ENCODE data around the gene EML1. TPM values are rescaled to one million over a fixed set of nuclear protein-coding genes. Genes with fewer than 3 reads are reported as not detected.

Gene EML1
- total RNA-seq, 2 donors from 2014 or later: 23.6 to 34.6 TPM

- H3K36me3 ChIP-seq (replicated peaks in 1 of 2; ENCODE audit: insufficient read depth in 1 of 2, low read depth in 2 of 2): peaks cover 0 to 2% of the 10 kb centered on the region in 2 donors
- DNase-seq (peak in 3 of 4 donors; percentile 17 to 65 (median 26)), ATAC-seq (no peak)
- no peak overlapping the region for H3K4me3 ChIP-seq
- TF ChIP-seq, protein P1, sequence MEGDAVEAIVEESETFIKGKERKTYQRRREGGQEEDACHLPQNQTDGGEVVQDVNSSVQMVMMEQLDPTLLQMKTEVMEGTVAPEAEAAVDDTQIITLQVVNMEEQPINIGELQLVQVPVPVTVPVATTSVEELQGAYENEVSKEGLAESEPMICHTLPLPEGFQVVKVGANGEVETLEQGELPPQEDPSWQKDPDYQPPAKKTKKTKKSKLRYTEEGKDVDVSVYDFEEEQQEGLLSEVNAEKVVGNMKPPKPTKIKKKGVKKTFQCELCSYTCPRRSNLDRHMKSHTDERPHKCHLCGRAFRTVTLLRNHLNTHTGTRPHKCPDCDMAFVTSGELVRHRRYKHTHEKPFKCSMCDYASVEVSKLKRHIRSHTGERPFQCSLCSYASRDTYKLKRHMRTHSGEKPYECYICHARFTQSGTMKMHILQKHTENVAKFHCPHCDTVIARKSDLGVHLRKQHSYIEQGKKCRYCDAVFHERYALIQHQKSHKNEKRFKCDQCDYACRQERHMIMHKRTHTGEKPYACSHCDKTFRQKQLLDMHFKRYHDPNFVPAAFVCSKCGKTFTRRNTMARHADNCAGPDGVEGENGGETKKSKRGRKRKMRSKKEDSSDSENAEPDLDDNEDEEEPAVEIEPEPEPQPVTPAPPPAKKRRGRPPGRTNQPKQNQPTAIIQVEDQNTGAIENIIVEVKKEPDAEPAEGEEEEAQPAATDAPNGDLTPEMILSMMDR (IDR thresholded peaks at IDR 0.05): no peak
- peaks cover 28% of the 10 kb centered on the region for H3K4me1 ChIP-seq
- WGBS, 2 donors: 53 to 100% methylated on average over 1 to 12 of the region's 13 CpGs
- no peak overlapping the region for H3K27ac ChIP-seq
- no peaks in the 10 kb centered on the region for H3K27me3 ChIP-seq
- H3K9me3 ChIP-seq: no peaks in the 10 kb centered on the region
- intact Hi-C loops (cut with DNase I): no loop called here
These were observed 151.0 kb downstream of the EML1 start for GRCh38 chr14:99944241-99944651.

DNA sequence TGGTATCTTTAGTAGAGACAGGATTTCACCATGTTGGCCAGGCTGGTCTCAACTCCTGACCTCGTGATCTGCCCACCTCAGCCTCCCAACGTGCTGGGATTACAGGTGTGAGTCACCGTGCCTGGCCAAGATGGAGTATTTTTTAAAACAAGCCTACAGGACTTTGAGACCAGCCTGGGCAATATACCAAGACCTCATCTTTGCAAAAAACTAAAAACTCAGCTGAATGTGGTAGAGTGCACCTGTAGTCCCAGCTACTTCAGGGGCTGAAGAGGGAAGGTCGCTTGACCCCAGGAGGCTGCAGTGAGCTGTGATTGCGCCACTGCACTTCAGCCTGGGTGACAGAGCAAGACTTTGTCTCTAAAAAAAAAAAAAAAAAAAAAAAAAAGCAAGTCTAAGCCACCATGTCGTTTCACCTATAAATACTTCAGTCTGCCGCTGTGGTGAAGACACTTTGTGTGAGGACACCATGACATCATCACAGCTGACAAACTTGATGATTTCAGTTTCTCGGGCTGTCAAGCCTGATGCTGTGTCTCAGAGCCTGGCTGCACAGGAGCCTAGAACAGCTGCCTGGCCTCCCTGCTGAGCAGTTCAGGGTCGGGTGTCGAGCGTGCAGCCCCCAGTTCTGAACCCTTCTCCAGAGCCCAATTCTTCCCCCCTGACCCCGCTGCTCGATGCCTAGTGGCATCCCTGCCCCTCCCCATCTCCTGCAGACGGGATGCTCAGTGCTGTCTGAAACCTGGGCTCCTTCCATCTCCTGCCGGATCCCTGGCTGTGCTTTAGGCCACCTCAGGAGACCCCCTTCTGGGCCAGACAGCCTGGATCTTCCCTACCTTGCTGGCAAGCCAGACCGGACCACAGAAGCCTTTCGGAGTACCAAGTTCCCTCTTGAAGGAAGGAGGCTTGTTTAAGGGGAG lies 152.8 kb downstream of the EML1 start:
- Histone ChIP-seq H3K4me3 (no peak overlapping the region), H3K9me3 (no peaks in the 10 kb centered on the region), H3K36me3 (replicated peaks in 1 of 2; ENCODE audit: insufficient read depth in 1 of 2, low read depth in 2 of 2) (no peaks in the 10 kb centered on the region), H3K4me1 (peaks cover 44% of the 10 kb centered on the region), H3K27me3 (no peaks in the 10 kb centered on the region), H3K27ac (no peak overlapping the region)
- WGBS, 2 donors: 61 to 76% methylated on average over 11 to 17 of the region's 17 CpGs
- no peak for DNase-seq
- intact Hi-C loops (cut with DNase I): no loop called here
- no peak for ATAC-seq
- TF ChIP-seq, protein P1 (IDR thresholded peaks at IDR 0.05): no peak
- TF ChIP-seq POLR2A (IDR thresholded peaks at IDR 0.05): no peak

- Histone ChIP-seq H3K36me3 (replicated peaks in 1 of 2; ENCODE audit: insufficient read depth in 1 of 2, low read depth in 2 of 2) (no peaks in the 10 kb centered on the region), H3K27me3 (no peaks in the 10 kb centered on the region), H3K4me1 (peaks cover 44% of the 10 kb centered on the region), H3K27ac (no peak overlapping the region), H3K4me3 (no peak overlapping the region), H3K9me3 (no peaks in the 10 kb centered on the region)
- DNase-seq (peak in 2 of 4 donors; percentile 36 to 45), ATAC-seq (peak; percentile 48)
- intact Hi-C loops (cut with DNase I): no loop called here
- 18 to 27% methylated on average over 28 to 33 of the region's 33 CpGs for WGBS, 2 donors
- TF ChIP-seq, protein P1 (IDR thresholded peaks at IDR 0.05): peak; percentile 64 to 94 (median 71)
- no peak for TF ChIP-seq POLR2A (IDR thresholded peaks at IDR 0.05)
These were observed 153.7 kb downstream of the EML1 start for GRCh38 chr14:99946652-99947489.

GRCh38 chr14:99947695-99948094 lies 154.5 kb downstream of the EML1 start:
- peaks cover 44% of the 10 kb centered on the region for H3K4me1 ChIP-seq
- no peaks in the 10 kb centered on the region for H3K36me3 ChIP-seq (replicated peaks in 1 of 2; ENCODE audit: insufficient read depth in 1 of 2, low read depth in 2 of 2)
- H3K9me3 ChIP-seq: no peaks in the 10 kb centered on the region
- H3K27ac ChIP-seq: peak overlapping the region in 1 of 4 donors; percentile 26
- no peaks in the 10 kb centered on the region for H3K27me3 ChIP-seq
- H3K4me3 ChIP-seq: no peak overlapping the region
- intact Hi-C loops (cut with DNase I): no loop called here
- WGBS, 2 donors: 55 to 66% methylated on average over 6 of the region's 6 CpGs
- ATAC-seq (peak; percentile 17), DNase-seq (peak in 1 of 4 donors; percentile 5)
- no peak for TF ChIP-seq POLR2A (IDR thresholded peaks at IDR 0.05)
- TF ChIP-seq, protein P1 (IDR thresholded peaks at IDR 0.05): no peak

All from body of pancreas (tissue), 4 donors.